Measurements from ENCODE around the gene CDC20B.

CDC20B gene

GRCh38 chr5:55172937-55173686 lies at the start of gene CDC20B:
Gene CDC20B (minus strand): TSS chr5:55173177. CDS start chr5:55173000, 177 bp downstream.
- DNase-seq: peak; percentile 82 to 83

GRCh38 chr5:55222092-55222984 lies 49.4 kb upstream of the CDC20B start:
- no peak for DNase-seq

- no peak for DNase-seq
Observed at GRCh38 chr5:55220433-55221185, 47.6 kb upstream of the CDC20B start.

GRCh38 chr5:55219770-55220169 lies 46.8 kb upstream of the CDC20B start:
- no peak for DNase-seq

- no peak for DNase-seq
Observed at GRCh38 chr5:55218967-55219366, 46.0 kb upstream of the CDC20B start.

- no peak for DNase-seq
Observed at GRCh38 chr5:55211184-55211874, 38.4 kb upstream of the CDC20B start.

GRCh38 chr5:55205001-55205400 lies 32.0 kb upstream of the CDC20B start:
- DNase-seq: no peak

- no peak for DNase-seq
Observed at GRCh38 chr5:55191165-55191564, 18.2 kb upstream of the CDC20B start.

- no peak for DNase-seq
Observed at GRCh38 chr5:55188656-55189540, 15.9 kb upstream of the CDC20B start.

- DNase-seq: no peak
Observed at GRCh38 chr5:55187370-55187769, 14.4 kb upstream of the CDC20B start.

- no peak for DNase-seq
Observed at GRCh38 chr5:55180016-55180415, 7.0 kb upstream of the CDC20B start.

- no peak for DNase-seq
Observed at GRCh38 chr5:55177078-55177477, 4.1 kb upstream of the CDC20B start.

- peak; percentile 44 to 61 for DNase-seq
Observed at GRCh38 chr5:55176176-55176818, 3.3 kb upstream of the CDC20B start.

- no peak for DNase-seq
Observed at GRCh38 chr5:55175781-55176175, 2.8 kb upstream of the CDC20B start.

- DNase-seq: no peak
Observed at GRCh38 chr5:55173687-55174230, 782 bp upstream of the CDC20B start.

- peak; percentile 45 to 60 for DNase-seq
Observed at GRCh38 chr5:55172051-55172899, 702 bp downstream of the CDC20B start.

GRCh38 chr5:55171471-55171870 lies 1.5 kb downstream of the CDC20B start:
- no peak for DNase-seq

GRCh38 chr5:55162666-55163065 lies 10.3 kb downstream of the CDC20B start:
- no peak for DNase-seq

GRCh38 chr5:55160493-55161209 lies 12.3 kb downstream of the CDC20B start:
- DNase-seq: no peak

Data from NCI-H187 (cell line).